Stimulated activated CD4-positive, alpha-beta T cell treated with anti-CD3 and anti-CD28 coated beads, Interleukin-12 subunit alpha, Interleukin-12 subunit beta, amount 100 ng/mL, for 24 hours (primary cell): ENCODE data around the gene ARID3A.
"Not testable (repeated sequence)": the region's sequence is repeated elsewhere in the genome, so short reads cannot be mapped to it uniquely, and the experiment has no call there.

Experiments used
- DNase-seq, 2 experiments: peaks; one replicate each; pipeline ENCODE4 v3.0.0-alpha.2; 2020; ENCODE audit warnings: low read depth in 2 of 2

Gene ARID3A

DNA sequence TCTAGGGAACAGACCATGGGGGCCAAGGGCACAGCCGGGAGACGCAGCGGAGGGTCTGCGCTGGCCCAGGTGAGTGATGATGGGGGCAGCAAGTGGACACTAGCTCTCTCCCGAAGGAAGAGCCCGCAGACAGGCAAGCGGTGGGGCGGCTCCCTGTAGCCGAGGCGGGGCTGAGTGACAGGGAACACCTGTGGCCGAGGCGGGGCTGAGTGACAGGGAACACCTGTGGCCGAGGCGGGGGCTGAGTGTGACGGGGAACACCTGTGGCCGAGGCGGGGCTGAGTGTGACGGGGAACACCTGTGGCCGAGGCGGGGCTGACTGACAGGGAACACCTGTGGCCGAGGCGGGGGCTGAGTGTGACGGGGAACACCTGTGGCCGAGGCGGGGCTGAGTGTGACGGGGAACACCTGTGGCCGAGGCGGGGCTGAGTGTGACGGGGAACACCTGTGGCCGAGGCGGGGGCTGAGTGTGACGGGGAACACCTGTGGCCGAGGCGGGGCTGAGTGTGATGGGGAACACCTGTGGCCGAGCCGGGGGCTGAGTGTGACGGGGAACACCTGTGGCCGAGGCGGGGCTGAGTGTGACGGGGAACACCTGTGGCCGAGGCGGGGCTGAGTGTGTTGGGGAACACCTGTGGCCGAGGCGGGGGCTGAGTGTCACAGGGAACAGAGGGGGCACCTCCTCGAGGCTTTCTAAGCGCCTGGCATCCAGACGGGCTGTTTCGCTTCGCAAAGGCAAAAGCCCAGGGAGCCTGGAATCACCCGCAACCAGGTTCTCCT lies 34.2 kb upstream of the ARID3A start:
- not testable (repeated sequence) for DNase-seq

DNA sequence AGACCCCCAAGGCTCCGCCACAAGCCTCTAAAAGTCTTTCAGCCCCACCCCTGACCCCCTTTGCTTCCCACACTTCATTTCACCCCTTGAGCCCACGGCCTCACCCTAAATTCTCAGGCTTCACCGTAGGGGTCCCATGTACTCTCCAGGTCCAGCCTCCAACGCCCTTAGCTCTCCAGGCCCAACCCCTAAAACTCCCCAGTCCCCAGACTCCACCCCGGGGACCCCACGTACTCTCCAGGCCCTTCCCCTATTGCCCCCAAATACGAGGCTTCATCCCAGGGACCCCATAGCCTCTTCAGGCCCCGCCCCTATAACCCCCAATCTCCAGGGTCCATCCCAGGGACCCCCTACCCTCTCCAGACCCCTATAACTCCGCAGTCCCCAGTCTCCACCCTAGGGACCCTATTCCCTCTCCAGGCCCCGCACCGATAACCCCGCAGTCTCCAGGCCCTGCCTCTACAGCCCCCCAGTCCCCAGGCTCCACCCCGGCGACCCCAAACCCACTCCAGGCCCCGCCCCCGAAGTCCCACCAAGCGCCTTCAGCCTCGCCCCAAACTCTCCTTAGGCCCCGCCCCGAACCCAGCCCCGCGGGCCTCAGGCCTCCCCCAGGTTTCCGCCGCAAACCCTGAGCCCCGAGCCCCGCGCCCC lies 33.5 kb upstream of the ARID3A start:
- DNase-seq, result no peak

- peak; percentile 74 to 83 for DNase-seq
These were observed 32.7 kb upstream of the ARID3A start, which contains the start of the genes MED16 and RNU6-9 for GRCh38 chr19:892894-893689. MED16 (minus strand) TSS chr19:893187; CDS start chr19:891131, 2,056 bp downstream. RNU6-9 (plus strand) TSS chr19:893484.

- DNase-seq, result no peak
These were observed 29.4 kb upstream of the ARID3A start for GRCh38 chr19:896434-896833.

GRCh38 chr19:896999-897398 lies 28.8 kb upstream of the ARID3A start:
- no peak for DNase-seq

- no peak for DNase-seq
These were observed 28.3 kb upstream of the ARID3A start for GRCh38 chr19:897442-898039.

DNA sequence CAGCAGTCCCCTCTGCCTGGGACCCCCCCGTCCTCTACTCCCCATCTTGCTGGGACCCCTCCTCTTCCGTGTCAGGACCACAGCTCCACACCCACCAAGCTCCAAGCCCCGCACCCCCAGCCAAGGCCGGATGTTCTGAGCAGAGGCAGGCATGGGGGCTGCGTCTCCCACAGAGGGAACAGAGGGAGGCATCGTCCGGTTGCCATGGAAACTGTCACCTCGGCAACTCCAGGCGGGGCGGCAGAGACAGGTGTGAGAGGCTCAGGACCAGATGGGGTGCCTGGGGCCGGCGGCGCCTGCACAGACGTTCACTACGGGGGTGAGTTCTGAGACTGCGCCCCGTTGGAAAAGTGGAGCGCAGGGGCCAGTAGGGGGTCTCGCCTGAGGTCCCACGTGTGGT lies 27.2 kb upstream of the ARID3A start:
- no peak for DNase-seq

GRCh38 chr19:899336-900042 lies 26.3 kb upstream of the ARID3A start:
- no peak for DNase-seq

DNA sequence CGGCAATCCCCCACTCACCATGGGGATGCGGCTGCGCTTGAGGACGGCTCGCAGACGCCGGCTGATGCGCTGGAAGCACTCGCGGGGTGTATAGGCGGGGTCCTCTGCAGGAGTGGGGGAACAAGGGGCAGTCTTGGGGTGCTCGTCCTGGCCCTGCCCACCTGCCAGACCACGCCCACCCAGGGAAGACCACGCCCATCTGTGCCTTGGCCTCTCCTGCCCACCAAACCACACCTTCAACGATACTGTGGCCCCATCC lies 25.9 kb upstream of the ARID3A start:
- no peak for DNase-seq

DNA sequence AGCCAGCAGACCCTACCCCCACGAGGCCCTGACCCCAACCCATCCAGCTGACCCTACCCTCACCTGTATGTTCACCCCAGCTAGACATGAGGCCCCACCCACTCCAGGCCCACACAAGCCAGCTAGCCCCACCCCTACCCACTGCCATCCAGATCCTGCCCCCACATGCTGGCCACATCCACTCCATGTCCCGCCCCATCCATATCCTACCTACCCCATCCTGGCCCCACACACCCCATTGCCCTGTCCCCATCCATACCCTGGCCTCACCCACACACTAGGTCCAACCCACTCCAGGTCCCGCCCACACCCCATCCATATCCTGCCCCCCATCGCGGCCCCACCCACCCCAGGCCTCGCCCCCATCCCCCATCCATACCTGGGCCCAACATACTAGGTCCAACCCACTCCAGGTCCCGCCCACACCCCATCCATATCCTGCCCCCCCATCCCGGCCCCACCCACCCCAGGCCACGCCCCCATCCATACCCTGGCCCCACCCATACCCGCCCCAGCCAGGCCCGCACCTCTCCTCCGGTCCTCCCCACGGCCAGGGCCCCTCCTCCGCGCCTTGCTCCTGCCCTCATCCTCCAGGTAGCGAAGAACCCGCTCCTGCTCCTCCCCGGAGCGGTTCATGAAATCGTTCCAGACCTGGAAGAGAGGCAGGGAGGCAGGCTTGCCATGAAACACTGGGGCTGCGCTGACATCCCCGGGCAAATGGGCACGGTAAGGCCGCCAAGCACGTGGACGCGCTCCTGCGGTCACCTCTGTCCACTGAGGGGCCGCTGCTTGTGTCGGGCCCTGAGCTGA lies 25.3 kb upstream of the ARID3A start:
- DNase-seq, result no peak

GRCh38 chr19:901216-902092 lies 24.4 kb upstream of the ARID3A start:
- DNase-seq, result no peak

DNA sequence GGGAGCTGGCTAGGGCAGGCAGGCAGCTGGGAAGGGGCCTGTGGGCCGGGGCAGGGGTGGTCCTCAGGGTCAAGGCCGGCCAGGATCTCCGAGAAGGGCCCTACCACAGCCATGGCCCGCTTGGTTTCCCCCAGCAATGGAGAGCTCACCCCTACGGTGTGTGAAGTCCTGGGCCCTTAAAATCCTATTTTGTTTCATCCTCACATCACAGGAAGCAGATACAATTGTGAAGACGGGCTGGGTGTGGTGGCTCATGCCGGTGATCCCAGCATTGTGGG lies 23.8 kb upstream of the ARID3A start:
- no peak for DNase-seq

GRCh38 chr19:902446-903226 lies 23.2 kb upstream of the ARID3A start:
- DNase-seq, result no peak

DNA sequence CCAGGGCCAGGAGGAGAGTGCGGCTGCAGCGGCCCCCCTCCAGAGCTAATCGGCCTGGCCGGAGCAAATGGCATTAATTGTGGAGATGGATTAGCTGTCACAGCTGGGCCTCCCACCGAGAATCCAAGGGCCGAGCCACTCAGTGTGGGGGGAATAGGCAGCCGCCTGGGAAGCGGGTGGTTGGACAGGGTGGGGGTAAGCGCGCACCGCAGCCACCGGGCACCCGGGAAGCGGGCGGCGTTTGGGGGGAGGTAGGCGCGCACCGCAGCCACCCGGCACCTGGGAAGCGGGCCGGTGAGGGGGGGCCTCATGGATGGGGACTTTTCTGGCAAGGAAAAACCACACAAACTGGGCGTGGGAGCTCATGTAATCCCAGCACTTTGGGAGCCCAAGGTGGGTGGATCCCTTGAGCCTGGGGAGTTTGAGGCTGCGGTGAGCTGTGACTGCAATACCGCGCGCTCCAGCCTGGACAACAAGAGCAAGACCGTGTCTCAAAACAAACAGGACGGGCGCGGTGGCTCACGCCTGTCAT lies 22.5 kb upstream of the ARID3A start:
- DNase-seq, result no peak

DNA sequence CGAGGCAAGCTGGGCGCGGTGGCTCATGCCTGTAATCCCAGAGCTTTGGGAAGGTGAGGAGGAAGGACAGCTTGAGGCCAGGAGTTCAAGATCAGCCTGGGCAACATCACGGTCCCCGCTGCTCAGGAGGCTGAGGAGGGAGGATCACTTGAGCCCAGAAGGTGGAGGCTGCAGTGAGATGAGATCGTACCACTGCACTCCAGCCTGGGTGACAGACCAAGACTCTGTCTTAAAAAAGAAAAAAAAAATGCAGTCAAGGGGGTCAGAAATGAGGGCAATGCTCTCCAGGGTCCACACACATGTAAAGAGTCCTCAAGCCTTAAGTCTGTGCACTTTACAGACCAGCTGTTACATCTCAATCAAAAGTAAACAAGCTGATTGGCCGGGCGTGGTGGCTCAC lies 21.3 kb upstream of the ARID3A start:
- DNase-seq, result no peak

GRCh38 chr19:906480-906879 lies 19.4 kb upstream of the ARID3A start:
- no peak for DNase-seq

DNA sequence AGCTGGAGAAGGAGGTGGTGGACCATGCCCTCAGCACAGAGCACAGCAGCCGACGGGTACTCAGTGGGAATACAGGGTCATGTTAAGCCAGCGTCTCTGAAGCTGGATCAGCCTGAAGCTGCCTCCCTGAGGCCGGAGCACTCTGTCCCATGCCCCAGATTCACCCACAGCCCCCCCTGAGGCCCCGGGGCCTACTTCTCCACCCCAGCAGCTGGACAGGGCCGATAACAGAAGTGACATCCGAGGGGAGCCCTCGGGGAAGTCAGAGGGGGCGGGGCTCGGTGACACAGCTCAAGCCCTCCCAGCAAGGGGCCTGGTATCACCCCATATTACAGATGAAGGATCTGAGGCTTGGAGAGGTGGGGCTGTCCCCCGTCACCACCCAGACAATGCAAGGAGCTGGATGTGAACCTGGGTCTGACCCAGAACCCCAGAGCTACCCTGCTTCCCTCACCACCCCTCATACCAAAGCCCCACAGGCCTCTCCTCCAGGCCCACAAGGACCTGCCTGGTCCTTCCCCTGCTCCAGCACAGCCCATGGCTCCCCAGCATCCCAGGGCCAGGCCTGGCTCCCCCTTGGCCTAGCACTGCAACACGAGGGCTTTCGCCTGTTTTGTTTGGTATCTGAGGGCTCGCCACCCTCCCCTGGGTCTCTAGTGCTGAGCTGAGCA lies 18.5 kb upstream of the ARID3A start:
- DNase-seq, result no peak

- DNase-seq, result no peak
These were observed 14.4 kb upstream of the ARID3A start for GRCh38 chr19:911197-912033.
